GM12892 (cell line): Measurements from ENCODE around the gene GRID1.

Source experiments
- POLR2A ChIP-seq: IDR thresholded peaks from 2 replicates; pipeline ENCODE4 v1.6.1; 2011; ENCODE audit warnings: low read depth, low read length, control low read depth
- TAF1 ChIP-seq: IDR thresholded peaks from 2 replicates; pipeline ENCODE4 v1.6.1; 2011; ENCODE audit warnings: low read depth, mild to moderate bottlenecking, control low read depth, low read length, borderline replicate concordance

GRCh38 chr10:86370006-86370585 lies 3.5 kb upstream of the GRID1 start:
- TF ChIP-seq POLR2A (no peak), TAF1 (no peak)
